HG03280 (cell line): ENCODE results near the gene KHDC1.
"Not testable (repeated sequence)": the region's sequence is repeated elsewhere in the genome, so short reads cannot be mapped to it uniquely, and the experiment has no call there.

Source experiments
- ATAC-seq: cut with Tn5 transposase; IDR thresholded peaks from one replicate; pipeline ENCODE4 v1.9.1; 2021; ENCODE audit warnings: mild to moderate bottlenecking, moderate library complexity; ENCODE audit not compliant: unreplicated experiment

Gene KHDC1

GRCh38 chr6:73252703-73253102 is 10.3 kb downstream of the KHDC1 start:
- no peak for ATAC-seq

GRCh38 chr6:73250016-73250415 is 13.0 kb downstream of the KHDC1 start:
- ATAC-seq = no peak

DNA sequence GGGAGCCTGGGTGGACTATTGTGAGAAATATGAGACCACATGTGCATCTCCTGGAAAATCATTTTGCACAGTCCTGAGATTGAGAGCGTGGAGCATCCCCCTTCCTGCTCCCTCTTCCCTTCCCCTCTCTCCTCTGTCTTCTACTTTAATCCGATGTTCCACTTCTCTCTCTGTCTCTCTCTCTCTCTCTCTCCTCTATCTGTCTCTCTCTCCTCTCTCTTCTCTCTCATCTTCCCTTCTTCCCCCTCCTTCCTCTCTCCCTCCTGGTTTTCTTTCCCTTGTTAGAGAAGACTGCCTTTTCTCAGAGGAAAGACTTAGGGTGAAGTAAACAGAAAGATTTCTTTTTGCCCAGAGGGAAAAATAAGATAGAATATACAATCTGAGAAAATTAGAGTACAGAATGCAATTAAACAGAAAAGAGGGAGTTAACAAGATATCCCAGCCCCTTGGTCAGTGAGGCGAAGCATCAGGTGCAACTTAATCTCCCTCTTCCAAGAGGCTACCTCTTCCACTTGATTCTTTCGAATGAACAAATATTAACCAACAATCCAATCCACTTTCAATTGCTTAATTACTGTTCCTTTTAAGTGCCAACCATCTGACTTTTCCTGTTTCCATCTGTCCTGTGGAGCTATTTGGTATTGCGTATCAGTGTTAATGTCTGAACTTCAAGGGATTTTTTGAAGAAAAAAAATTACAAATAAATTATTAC is 14.6 kb downstream of the KHDC1 start:
- ATAC-seq = no peak

- no peak for ATAC-seq
Measured at GRCh38 chr6:73242001-73242400, 21.0 kb downstream of the KHDC1 start.

GRCh38 chr6:73240730-73241129 is 22.3 kb downstream of the KHDC1 start:
- ATAC-seq = no peak

DNA sequence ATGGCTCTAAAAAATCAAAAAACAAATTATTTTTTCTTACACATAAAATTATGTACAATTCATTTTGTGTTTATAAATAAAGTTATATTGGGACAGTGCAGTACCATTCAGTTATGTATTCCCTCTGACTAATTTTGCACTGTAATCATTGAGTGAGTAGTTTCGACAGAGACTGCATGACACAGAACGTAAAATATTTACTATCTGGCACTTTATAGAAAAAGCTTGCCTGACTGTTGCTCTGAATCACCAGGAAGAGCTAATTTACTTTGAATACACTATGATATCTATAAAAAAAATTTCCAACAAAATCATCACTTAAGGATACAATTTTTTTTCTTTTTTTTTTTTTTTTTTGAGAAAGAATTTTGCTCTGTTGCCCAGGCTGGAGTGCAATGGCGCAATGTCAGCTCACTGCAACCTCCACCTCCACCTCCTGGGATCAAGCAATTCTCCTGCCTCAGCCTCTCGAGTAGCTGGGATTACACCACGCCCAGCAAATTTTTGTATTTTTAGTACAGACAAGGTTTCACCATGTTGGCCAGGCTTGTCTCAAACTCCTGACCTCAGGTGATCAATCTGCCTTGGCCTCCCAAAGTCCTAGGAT is 26.7 kb downstream of the KHDC1 start:
- ATAC-seq = no peak

GRCh38 chr6:73234733-73235132 is 28.3 kb downstream of the KHDC1 start:
- ATAC-seq = no peak

DNA sequence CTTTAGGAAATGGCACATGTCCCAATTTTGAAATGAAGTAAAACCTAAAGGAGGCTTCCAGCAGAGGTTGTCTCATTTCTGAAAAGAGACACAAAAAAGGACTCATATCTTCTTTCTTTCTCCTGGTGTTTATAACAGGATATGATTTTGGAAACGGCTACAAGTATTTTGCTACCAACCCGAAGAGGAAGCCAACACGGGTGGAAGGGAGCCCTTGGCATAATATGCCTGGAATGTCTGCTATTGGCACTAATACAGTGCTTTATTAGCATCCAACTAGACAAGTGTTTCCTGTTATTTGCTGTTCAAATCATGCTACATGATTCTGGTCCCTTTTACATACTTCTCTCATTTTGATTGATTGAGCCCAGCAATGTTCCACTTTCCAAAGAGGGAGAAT is 29.0 kb downstream of the KHDC1 start:
- not testable (repeated sequence) for ATAC-seq

GRCh38 chr6:73233048-73233447 is 29.9 kb downstream of the KHDC1 start:
- no peak for ATAC-seq

- no peak for ATAC-seq
Measured at GRCh38 chr6:73231986-73232391, 31.0 kb downstream of the KHDC1 start.

GRCh38 chr6:73227606-73228255 is 35.3 kb downstream of the KHDC1 start:
- no peak for ATAC-seq

- ATAC-seq = no peak
Measured at GRCh38 chr6:73225396-73225795, 37.6 kb downstream of the KHDC1 start, which contains the start of gene KHDC1L. KHDC1L (minus strand) TSS chr6:73225496; CDS start chr6:73225408, 88 bp downstream.

- no peak for ATAC-seq
Measured at GRCh38 chr6:73216859-73217258, 46.1 kb downstream of the KHDC1 start.

DNA sequence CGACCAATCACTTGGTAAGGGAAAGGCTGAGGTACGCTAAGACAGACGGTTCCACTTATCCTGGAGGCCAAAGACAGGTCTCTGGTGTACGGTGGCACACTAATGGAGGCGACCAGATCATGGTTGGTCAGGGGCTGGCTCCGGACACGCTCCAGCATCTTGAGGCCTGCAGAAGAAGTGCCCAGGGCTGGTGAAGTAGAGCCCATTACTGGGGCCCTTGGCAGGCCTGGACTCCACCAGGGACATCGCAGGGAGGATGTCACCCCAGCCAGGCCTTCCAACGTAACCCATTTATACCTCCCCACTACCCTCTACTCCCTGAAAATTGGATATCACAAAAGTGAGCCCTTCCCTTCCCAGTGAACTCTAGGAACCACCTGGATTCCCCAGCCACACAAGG is 53.9 kb downstream of the KHDC1 start:
- ATAC-seq = no peak

- no peak for ATAC-seq
Measured at GRCh38 chr6:73207221-73207837, 55.7 kb downstream of the KHDC1 start.

GRCh38 chr6:73204252-73204651 is 58.7 kb downstream of the KHDC1 start:
- ATAC-seq = no peak

GRCh38 chr6:73203098-73203497 is 59.9 kb downstream of the KHDC1 start:
- no peak for ATAC-seq

DNA sequence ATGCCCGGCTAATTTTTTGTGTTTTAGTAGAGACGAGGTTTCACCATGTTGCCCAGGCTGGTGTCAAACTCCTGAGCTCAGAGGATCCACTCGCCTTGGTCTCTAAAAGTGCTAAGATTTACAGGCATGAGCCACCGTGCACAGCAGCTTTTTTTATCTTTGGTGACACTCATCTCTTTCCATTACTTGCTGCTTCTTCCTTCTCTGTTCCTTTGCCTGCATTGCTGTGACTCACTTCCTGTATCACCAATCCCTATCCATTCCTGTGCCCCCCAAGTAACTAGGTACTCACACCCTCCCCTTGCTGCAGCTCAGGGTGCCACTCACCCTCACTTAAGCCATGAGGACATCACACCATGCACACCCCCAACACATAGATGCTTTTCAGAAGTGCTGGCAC is 62.3 kb downstream of the KHDC1 start:
- ATAC-seq = no peak

GRCh38 chr6:73200247-73200646 is 62.7 kb downstream of the KHDC1 start:
- ATAC-seq = no peak

DNA sequence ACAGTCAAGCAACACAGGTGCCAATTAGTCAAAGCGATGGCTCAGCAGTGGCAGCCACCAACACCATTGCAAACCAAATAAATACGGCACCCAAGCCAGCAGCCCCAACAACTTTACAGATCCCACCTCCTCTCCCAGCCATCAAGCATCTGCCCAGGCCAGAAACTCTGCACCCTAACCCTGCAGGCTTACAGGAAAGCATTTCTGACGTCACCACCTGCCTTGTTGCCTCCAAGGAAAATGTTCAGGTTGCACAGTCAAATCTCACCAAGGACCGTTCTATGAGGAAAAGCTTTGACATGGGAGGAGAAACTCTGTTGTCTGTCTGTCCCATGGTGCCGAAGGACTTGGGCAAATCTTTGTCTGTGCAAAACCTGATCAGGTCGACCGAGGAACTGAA is 68.3 kb downstream of the KHDC1 start:
- ATAC-seq = no peak

DNA sequence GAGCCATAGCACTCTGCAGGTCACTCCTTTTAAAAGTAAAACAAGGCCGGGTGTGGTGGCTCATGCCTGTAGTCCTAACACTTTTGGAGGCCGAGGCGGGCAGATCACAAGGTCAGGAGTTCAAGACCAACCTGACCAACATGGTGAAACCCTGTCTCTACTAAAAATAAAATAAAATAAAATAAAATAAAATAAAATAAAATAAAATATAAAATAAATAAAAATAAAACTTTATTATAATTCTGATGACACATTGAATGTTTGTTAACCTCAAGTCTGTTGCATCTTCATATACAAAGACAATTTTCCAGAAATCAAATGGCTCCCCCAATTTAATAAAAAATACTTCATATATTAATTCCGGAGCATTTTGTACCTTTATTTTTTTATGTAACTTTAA is 69.7 kb downstream of the KHDC1 start:
- ATAC-seq = not testable (repeated sequence)
